Parathyroid adenoma (tissue), 2 donors: Measurements from ENCODE around the gene TMEM255B.

Experiments
- H2AFZ ChIP-seq: fragments of 300-600 bp; sonication (generic); one replicate; pipeline ENCODE4 v1.7.0; 2017; ENCODE audit warnings: antibody characterized with exemption, mild to moderate bottlenecking
- H3K27ac ChIP-seq: fragments of 300-600 bp; sonication (generic); one replicate; pipeline ENCODE4 v1.7.0; 2017
- H3K27me3 ChIP-seq: fragments of 300-600 bp; sonication (generic); one replicate; pipeline ENCODE4 v1.7.0; 2017; ENCODE audit warnings: low read length; ENCODE audit not compliant: control insufficient read depth, insufficient read depth
- H3K36me3 ChIP-seq: fragments of 300-600 bp; sonication (generic); one replicate; pipeline ENCODE4 v1.7.0; 2017; ENCODE audit warnings: low read length; ENCODE audit not compliant: control insufficient read depth, insufficient read depth
- H3K4me1 ChIP-seq: fragments of 300-600 bp; sonication (generic); one replicate; pipeline ENCODE4 v1.7.0; 2017; ENCODE audit warnings: control low read depth
- H3K4me2 ChIP-seq: fragments of 300-600 bp; sonication (generic); one replicate; pipeline ENCODE4 v1.7.0; 2017; ENCODE audit warnings: low read length
- H3K4me3 ChIP-seq: fragments of 300-600 bp; sonication (generic); one replicate; pipeline ENCODE4 v1.7.0; 2017; ENCODE audit warnings: low read depth, low read length
- H3K79me2 ChIP-seq: fragments of 300-600 bp; sonication (generic); one replicate; pipeline ENCODE4 v1.7.0; 2017; ENCODE audit warnings: control low read depth
- H3K9ac ChIP-seq: fragments of 300-600 bp; sonication (generic); one replicate; pipeline ENCODE4 v1.7.0; 2017; ENCODE audit warnings: mild to moderate bottlenecking
- H3K9me3 ChIP-seq: fragments of 300-600 bp; sonication (generic); one replicate; pipeline ENCODE4 v1.7.0; 2017; ENCODE audit warnings: low read length; ENCODE audit not compliant: control insufficient read depth
- TF ChIP-seq, protein P1 (sequence below): fragments of 300-600 bp; sonication (generic); IDR thresholded peaks from one replicate; pipeline ENCODE4 v1.7.0; 2017; ENCODE audit warnings: antibody characterized with exemption, mild to moderate bottlenecking
- donor health status: primary hyperparathyroidism.

The TMEM255B gene

DNA sequence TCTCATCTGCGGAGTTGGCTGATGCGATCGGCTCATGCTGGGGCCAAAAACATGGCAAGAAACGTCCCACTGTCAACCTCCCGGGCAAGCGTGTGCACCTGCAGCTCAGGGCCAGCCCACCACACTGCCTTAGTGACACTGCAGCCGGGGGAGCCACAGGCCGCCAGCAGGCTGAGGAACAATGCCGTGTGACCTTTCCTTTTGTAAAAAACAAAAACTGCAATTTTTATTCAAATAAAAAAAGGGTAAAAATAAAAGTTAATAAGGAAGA lies 18.8 kb upstream of the TMEM255B start:
- Histone ChIP-seq H3K4me1 (no peaks in the 10 kb centered on the region), H3K4me2 (no peak overlapping the region), H3K27me3 (no peaks in the 10 kb centered on the region), H3K9me3 (no peaks in the 10 kb centered on the region), H2AFZ (no peak overlapping the region), H3K27ac (no peak overlapping the region), H3K4me3 (no peak overlapping the region), H3K79me2 (no peaks in the 10 kb centered on the region), H3K9ac (no peak overlapping the region), H3K36me3 (no peaks in the 10 kb centered on the region)
- TF ChIP-seq, protein P1, sequence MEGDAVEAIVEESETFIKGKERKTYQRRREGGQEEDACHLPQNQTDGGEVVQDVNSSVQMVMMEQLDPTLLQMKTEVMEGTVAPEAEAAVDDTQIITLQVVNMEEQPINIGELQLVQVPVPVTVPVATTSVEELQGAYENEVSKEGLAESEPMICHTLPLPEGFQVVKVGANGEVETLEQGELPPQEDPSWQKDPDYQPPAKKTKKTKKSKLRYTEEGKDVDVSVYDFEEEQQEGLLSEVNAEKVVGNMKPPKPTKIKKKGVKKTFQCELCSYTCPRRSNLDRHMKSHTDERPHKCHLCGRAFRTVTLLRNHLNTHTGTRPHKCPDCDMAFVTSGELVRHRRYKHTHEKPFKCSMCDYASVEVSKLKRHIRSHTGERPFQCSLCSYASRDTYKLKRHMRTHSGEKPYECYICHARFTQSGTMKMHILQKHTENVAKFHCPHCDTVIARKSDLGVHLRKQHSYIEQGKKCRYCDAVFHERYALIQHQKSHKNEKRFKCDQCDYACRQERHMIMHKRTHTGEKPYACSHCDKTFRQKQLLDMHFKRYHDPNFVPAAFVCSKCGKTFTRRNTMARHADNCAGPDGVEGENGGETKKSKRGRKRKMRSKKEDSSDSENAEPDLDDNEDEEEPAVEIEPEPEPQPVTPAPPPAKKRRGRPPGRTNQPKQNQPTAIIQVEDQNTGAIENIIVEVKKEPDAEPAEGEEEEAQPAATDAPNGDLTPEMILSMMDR, result no peak

DNA sequence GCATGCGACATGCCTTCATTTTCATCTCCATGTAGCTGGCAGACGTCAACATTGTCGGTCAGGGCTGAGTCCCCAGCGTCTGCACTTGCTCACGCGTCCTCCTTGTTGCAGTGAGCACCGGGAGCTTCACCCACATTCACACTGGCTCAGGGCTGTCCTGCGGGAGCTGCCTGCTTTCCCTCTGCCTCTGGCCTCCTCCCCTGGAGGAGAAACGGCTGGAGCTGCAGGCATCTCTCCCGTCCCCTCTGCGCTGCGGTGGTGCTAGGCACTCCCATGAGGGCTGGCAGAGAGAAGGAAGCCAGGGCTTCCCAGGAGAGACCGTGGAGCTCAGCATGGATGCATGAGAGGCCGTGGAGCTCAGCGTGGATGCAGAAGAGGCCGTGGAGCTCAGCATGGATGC lies 18.4 kb upstream of the TMEM255B start:
- TF ChIP-seq, protein P1, result no peak
- H3K4me1 ChIP-seq, result no peaks in the 10 kb centered on the region
- H2AFZ ChIP-seq, result no peak overlapping the region
- H3K36me3 ChIP-seq, result no peaks in the 10 kb centered on the region
- no peaks in the 10 kb centered on the region for H3K27me3 ChIP-seq
- H3K9me3 ChIP-seq, result no peaks in the 10 kb centered on the region
- no peak overlapping the region for H3K4me2 ChIP-seq
- H3K79me2 ChIP-seq, result no peaks in the 10 kb centered on the region
- no peak overlapping the region for H3K27ac ChIP-seq
- H3K4me3 ChIP-seq, result no peak overlapping the region
- H3K9ac ChIP-seq, result no peak overlapping the region

DNA sequence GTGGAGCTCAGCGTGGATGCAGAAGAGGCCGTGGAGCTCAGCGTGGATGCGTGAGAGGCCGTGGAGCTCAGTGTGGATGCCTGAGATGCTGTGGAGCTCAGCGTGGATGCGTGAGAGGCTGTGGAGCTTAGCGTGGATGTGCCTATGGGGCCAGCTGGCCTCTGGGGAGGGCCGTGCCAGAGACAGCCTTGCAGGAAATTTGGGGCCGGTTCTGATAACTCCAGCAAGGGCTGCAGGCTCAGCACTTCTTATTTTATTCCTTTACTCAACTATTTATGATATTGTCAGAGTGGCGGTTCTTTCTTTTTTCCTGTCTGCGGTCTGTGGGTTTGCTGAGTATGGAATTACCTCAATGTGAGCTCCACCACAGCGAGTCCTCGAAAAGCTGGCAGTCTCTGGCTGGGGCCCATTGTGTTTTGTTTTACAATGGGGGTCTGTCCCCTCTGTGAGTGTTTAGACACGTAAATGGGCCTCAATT lies 17.8 kb upstream of the TMEM255B start:
- Histone ChIP-seq H3K79me2 (no peaks in the 10 kb centered on the region), H3K9me3 (no peaks in the 10 kb centered on the region), H3K4me3 (no peak overlapping the region), H3K27me3 (no peaks in the 10 kb centered on the region), H3K36me3 (no peaks in the 10 kb centered on the region), H3K27ac (no peak overlapping the region), H3K4me1 (no peaks in the 10 kb centered on the region), H3K4me2 (no peak overlapping the region), H3K9ac (no peak overlapping the region), H2AFZ (no peak overlapping the region)
- TF ChIP-seq, protein P1, result no peak

DNA sequence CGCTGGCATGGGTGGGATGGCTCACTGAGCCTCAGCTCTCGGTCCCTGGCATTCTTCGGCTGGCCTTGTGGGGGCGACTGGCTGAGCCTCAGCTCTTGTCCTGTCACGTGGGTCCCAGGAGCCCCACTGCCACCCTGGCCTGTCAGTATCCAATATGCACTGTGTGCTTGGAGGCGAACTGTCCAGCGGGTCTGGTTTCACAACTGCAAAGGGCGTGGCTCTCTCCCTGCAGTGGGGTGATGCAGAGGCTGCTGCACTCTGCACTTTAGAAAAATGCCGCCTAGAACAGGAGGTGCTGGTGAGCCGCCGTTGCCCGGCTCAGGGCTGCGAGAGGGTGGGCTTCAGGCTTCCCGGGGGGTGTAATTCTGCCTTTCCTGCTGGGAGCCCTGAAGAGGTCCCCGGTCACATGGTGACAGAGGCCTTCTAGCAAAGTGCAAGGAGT lies 17.0 kb upstream of the TMEM255B start:
- Histone ChIP-seq H3K4me3 (no peak overlapping the region), H3K9me3 (no peaks in the 10 kb centered on the region), H3K27ac (no peak overlapping the region), H3K27me3 (no peaks in the 10 kb centered on the region), H2AFZ (no peak overlapping the region), H3K9ac (no peak overlapping the region), H3K79me2 (no peaks in the 10 kb centered on the region), H3K4me2 (no peak overlapping the region), H3K4me1 (no peaks in the 10 kb centered on the region), H3K36me3 (no peaks in the 10 kb centered on the region)
- TF ChIP-seq, protein P1, result no peak

DNA sequence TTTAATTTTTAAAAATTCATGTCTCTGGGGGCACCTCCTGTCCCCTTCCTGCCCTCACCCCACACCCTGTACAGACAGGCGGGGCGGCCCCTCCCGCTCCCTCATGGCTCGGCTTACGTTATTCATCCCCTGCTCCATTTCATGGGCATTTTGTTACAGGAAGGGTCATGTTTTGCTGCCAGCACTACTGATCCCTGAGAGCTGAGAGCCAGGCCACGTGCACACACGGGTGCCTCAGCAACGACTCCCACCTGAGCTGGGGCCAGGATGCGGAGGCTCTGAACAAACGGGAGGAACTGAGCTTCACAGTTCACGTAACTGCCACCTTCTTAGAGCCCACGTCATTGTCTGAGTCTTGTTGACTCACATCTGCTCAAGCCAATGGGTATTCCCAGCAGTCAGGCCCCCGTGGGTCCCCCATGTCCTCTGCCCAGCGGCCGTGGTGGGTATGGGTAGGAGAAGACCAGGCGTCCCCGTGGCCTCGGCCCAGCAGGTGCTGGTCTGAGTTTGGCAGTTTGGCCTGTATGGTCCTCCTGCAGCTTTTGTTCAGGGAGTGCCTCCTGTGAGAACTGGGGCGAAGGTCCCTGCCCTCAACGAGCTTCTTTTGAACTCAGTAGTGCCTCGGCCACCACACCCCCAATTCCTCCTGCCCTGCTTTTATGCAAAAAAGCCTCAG lies 16.4 kb upstream of the TMEM255B start:
- Histone ChIP-seq H3K9ac (no peak overlapping the region), H3K4me1 (no peaks in the 10 kb centered on the region), H3K79me2 (no peaks in the 10 kb centered on the region), H3K9me3 (no peaks in the 10 kb centered on the region), H3K36me3 (no peaks in the 10 kb centered on the region), H3K27me3 (no peaks in the 10 kb centered on the region), H3K27ac (no peak overlapping the region), H3K4me3 (no peak overlapping the region), H3K4me2 (no peak overlapping the region), H2AFZ (no peak overlapping the region)
- TF ChIP-seq, protein P1, result no peak
